CD4-positive, alpha-beta T cell (primary cell): ENCODE results near the gene ANXA6. TPM values are rescaled to one million over a fixed set of nuclear protein-coding genes. Genes with fewer than 3 reads are reported as not detected.

Source experiments
- ATAC-seq: fragments of 200-7000 bp; cut with Tn5 transposase; one replicate; pipeline ENCODE4 v1.10.0; 2022; ENCODE audit warnings: mild to moderate bottlenecking; ENCODE audit not compliant: poor library complexity
- CTCF ChIA-PET: fragments of 350-600 bp; sonication (Branson Sonifier 250); formaldehyde crosslinking; loops from one replicate; lab custom pipeline; 2021; ENCODE audit warnings: antibody characterized with exemption, inconsistent platforms; lab: Charles Lee
- POLR2A ChIA-PET: fragments of 350-600 bp; sonication (Branson Sonifier 250); formaldehyde crosslinking; loops from one replicate; lab custom pipeline; 2021; ENCODE audit warnings: antibody characterized with exemption, inconsistent platforms; lab: Charles Lee
- DNase-seq, 14 experiments: peaks; one replicate each; pipeline ENCODE4 v3.0.0-alpha.2; 2013 to 2020; ENCODE audit warnings: mixed read lengths in 2 of 14
- H3K27ac ChIP-seq, 2 donors: one replicate each; pipeline versions ENCODE4 v1.5.1 to v1.7.0; 2013; ENCODE audit warnings: low read length in 2 of 2, low read depth in 1 of 2, mild to moderate bottlenecking in 1 of 2
- H3K27me3 ChIP-seq, 2 experiments: 1 replicate in 1 of 2; 2 replicates in 1 of 2; pipeline versions ENCODE4 v1.6.1 to v1.7.0; 2013; ENCODE audit warnings: low read length in 2 of 2, control low read depth in 1 of 2, mild to moderate bottlenecking in 1 of 2, moderate library complexity in 1 of 2; ENCODE audit not compliant: insufficient read depth in 2 of 2, control insufficient read depth in 1 of 2
- H3K36me3 ChIP-seq: one replicate; pipeline ENCODE4 v1.6.1; 2013; ENCODE audit warnings: low read length, control low read depth; ENCODE audit not compliant: insufficient read depth
- H3K4me1 ChIP-seq: one replicate; pipeline ENCODE4 v1.6.1; 2013; ENCODE audit warnings: low read length, control low read depth; ENCODE audit not compliant: insufficient read depth
- H3K4me3 ChIP-seq: one replicate; pipeline ENCODE4 v1.5.1; 2013; ENCODE audit warnings: mild to moderate bottlenecking, low read length, moderate library complexity
- H3K9me3 ChIP-seq, 2 experiments: 1 replicate in 1 of 2; 2 replicates in 1 of 2; pipeline versions ENCODE4 v1.6.1 to v1.7.0; 2013; ENCODE audit warnings: low read length in 2 of 2, mild to moderate bottlenecking in 2 of 2, control low read depth in 1 of 2, moderate library complexity in 1 of 2; ENCODE audit not compliant: control insufficient read depth in 1 of 2, insufficient read depth in 1 of 2
- H3K27ac Mint-ChIP-seq: one replicate; pipeline ENCODE4 v1.8.0; 2020; ENCODE audit warnings: mixed read lengths
- H3K27me3 Mint-ChIP-seq: one replicate; pipeline ENCODE4 v1.8.0; 2021; ENCODE audit warnings: mixed read lengths
- H3K36me3 Mint-ChIP-seq: one replicate; pipeline ENCODE4 v1.8.0; 2021; ENCODE audit warnings: low read depth, mixed read lengths
- H3K4me1 Mint-ChIP-seq: one replicate; pipeline ENCODE4 v1.8.0; 2021; ENCODE audit warnings: low read depth, mixed read lengths
- H3K4me3 Mint-ChIP-seq: one replicate; pipeline ENCODE4 v1.8.0; 2020; ENCODE audit warnings: mild to moderate bottlenecking, mixed read lengths
- H3K9me3 Mint-ChIP-seq: one replicate; pipeline ENCODE4 v1.8.0; 2020; ENCODE audit warnings: mixed read lengths
- CTCF ChIP-seq: fragments of 200-600 bp; IDR thresholded peaks from one replicate; pipeline ENCODE4 v1.8.0; 2022; ENCODE audit warnings: antibody characterized with exemption, mild to moderate bottlenecking
- intact Hi-C, 2 experiments: fragments of 100-400 bp; cut with DNase I in 1 of 2; cut with micrococcal nuclease in 1 of 2; formaldehyde crosslinking; loops; one replicate each; pipeline versions ENCODE4 v1.15.1 to v1.9.0; 2023 to 2025; cut with DNase I, micrococcal nuclease
- total RNA-seq, 174 experiments: library from RNA in 2 of 174; stranded (reverse) in 2 of 174; gene quantifications; one replicate each; pipeline ENCODE4 v1.2.3 and lab custom pipeline; 2021 to 2026

Gene ANXA6
- total RNA-seq, 2 experiments from 2014 or later: 108 to 130 TPM

- peaks cover 100% of the 10 kb centered on the region for H3K4me1 ChIP-seq
- peaks cover 69% of the 10 kb centered on the region for H3K36me3 ChIP-seq
- Mint-ChIP-seq H3K4me1 (peaks cover 94% of the 10 kb centered on the region), H3K36me3 (peaks cover 76% of the 10 kb centered on the region), H3K9me3 (no peaks in the 10 kb centered on the region), H3K27ac (peak overlapping the region; percentile 91), H3K4me3 (peak overlapping the region; percentile 15), H3K27me3 (no peaks in the 10 kb centered on the region)
- ChIA-PET CTCF (interaction anchor here (3.4 kb wide), 1 partner anchor 19 kb away, joined by 13 read pairs; no protein-coding TSS in a partner anchor), POLR2A (interaction anchor here (1.3 to 7.8 kb wide), 2 partner anchors 10 to 108 kb away, joined by 4 to 71 read pairs; partner anchors contain the start of genes ANXA6 and GM2A)
- no peak overlapping the region for H3K4me3 ChIP-seq
- ATAC-seq (no peak), DNase-seq (no peak)
- intact Hi-C loops: no loop called here
- no peaks in the 10 kb centered on the region for H3K27me3 ChIP-seq
- H3K27ac ChIP-seq: peak overlapping the region; percentile 25 to 53
- H3K9me3 ChIP-seq: no peaks in the 10 kb centered on the region
- no peak for TF ChIP-seq CTCF
Observed at GRCh38 chr5:151144922-151145321, 12.7 kb downstream of the ANXA6 start.

DNA sequence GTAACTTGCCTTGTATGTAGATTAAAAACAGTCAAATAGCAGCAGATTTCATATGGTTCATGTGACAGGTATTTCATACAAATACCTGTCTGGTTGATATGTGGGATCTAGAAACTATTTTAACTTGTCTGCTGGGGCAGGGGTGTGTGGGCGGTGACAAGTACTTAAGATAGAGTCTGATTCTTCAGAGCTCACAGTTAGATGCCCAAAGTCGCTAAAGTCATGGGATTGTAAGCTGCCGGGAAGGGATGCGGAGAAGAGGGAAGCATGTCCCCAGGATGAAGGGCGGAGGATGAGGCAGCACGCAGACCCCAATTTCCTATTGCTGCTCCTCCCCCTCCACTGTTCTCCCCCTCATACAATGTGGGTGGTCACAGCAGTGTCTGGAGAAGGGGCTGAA lies 13.3 kb downstream of the ANXA6 start:
- Histone ChIP-seq H3K27me3 (no peaks in the 10 kb centered on the region), H3K4me3 (no peak overlapping the region), H3K27ac (peak overlapping the region; percentile 25 to 53), H3K4me1 (peaks cover 100% of the 10 kb centered on the region), H3K36me3 (peaks cover 75% of the 10 kb centered on the region), H3K9me3 (no peaks in the 10 kb centered on the region)
- peaks cover 79% of the 10 kb centered on the region for H3K36me3 Mint-ChIP-seq
- ChIA-PET CTCF (interaction anchor here (1.2 to 3.4 kb wide), 2 partner anchors 18 to 29 kb away, joined by 3 to 13 read pairs; no protein-coding TSS in a partner anchor), POLR2A (interaction anchor here (1.0 to 7.8 kb wide), 2 partner anchors 9 to 11 kb away, joined by 3 to 71 read pairs; partner anchors contain the start of gene ANXA6)
- no peaks in the 10 kb centered on the region for H3K27me3 Mint-ChIP-seq
- DNase-seq: no peak
- H3K4me3 Mint-ChIP-seq: peak overlapping the region; percentile 61
- peaks cover 94% of the 10 kb centered on the region for H3K4me1 Mint-ChIP-seq
- no peak for ATAC-seq
- H3K9me3 Mint-ChIP-seq: no peaks in the 10 kb centered on the region
- TF ChIP-seq CTCF: no peak
- intact Hi-C loops: no loop called here
- peak overlapping the region; percentile 91 for H3K27ac Mint-ChIP-seq

DNA sequence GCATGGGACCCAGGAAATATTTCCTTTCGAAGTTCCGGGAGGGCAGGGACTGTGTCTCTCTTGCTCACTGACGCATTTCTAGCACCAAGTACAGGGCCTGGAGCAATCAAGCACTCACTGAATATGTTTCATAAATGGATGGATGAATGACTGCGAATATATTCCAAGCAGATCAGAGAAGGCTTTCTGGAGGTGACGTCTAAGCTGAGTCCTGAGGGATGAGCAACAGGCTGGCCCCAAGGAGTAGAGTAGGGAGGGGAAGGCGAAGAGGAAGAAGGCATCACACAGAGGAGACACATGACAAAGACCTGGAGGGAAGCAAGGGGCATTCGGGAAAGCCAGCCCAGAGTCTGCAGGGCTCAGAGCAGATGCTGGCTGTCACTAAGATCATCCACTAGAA lies 13.9 kb downstream of the ANXA6 start:
- H3K36me3 ChIP-seq: peaks cover 81% of the 10 kb centered on the region
- H3K27me3 Mint-ChIP-seq: no peaks in the 10 kb centered on the region
- H3K4me3 ChIP-seq: no peak overlapping the region
- H3K27ac Mint-ChIP-seq: peak overlapping the region; percentile 91
- DNase-seq (no peak), ATAC-seq (no peak)
- CTCF ChIA-PET: interaction anchor here (0.6 to 3.4 kb wide), 3 partner anchors 18 to 109 kb away, joined by 3 to 13 read pairs (median 3); partner anchors contain the start of gene GM2A
- H3K27me3 ChIP-seq: no peaks in the 10 kb centered on the region
- intact Hi-C loops: loop anchor here in 1 of 2 experiments (2.0 kb wide), 1 partner anchor 15 kb away; no protein-coding TSS in a partner anchor
- peaks cover 100% of the 10 kb centered on the region for H3K4me1 ChIP-seq
- H3K4me3 Mint-ChIP-seq: peak overlapping the region; percentile 61
- no peaks in the 10 kb centered on the region for H3K9me3 ChIP-seq
- no peaks in the 10 kb centered on the region for H3K9me3 Mint-ChIP-seq
- peaks cover 85% of the 10 kb centered on the region for H3K36me3 Mint-ChIP-seq
- peaks cover 94% of the 10 kb centered on the region for H3K4me1 Mint-ChIP-seq
- no peak for TF ChIP-seq CTCF
- POLR2A ChIA-PET: interaction anchor here (1.0 to 7.8 kb wide), 4 partner anchors 8 to 28 kb away, joined by 3 to 71 read pairs (median 10); partner anchors contain the start of gene ANXA6
- H3K27ac ChIP-seq: peak overlapping the region in 1 of 2 donors; percentile 47
